OCI-M2 (cell line): ENCODE results near the gene R3HDM2.
"Not testable (repeated sequence)": the region's sequence is repeated elsewhere in the genome, so short reads cannot be mapped to it uniquely, and the experiment has no call there.

Source experiments
- DNase-seq: peaks from one replicate; lab custom pipeline; 2025; ENCODE audit not compliant: unreplicated experiment; lab: John Stamatoyannopoulos, UW

The R3HDM2 gene

DNA sequence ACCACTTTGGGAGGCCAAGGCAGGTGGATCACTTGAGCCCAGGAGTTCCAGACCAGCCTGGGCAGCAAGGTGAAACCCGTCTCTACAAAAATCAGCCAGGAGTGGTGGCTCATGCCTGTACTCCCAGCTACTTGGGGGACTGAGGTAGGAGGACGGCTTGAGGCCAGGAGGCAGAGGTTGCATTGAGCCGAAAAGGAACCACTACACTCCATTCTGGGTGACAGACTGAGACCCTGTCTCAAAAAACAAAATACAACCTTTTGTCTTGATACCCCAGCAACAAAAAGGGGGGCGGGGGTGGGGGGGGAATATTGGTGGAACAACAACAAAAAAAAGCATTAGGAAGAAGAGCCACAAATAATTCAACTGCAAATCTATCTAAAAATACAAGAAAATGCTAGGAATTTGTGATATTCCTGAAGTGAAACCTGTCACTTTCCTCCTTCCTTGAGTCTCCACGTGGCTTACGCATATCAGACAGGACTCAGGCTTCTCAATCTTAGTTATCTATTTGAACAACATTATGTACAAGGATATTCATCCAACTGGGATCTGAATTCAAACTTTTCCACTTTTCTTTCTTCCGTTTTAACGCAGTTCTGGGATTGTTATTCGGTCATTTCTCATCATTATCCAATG lies 1.3 kb downstream of the R3HDM2 start:
- no peak for DNase-seq

DNA sequence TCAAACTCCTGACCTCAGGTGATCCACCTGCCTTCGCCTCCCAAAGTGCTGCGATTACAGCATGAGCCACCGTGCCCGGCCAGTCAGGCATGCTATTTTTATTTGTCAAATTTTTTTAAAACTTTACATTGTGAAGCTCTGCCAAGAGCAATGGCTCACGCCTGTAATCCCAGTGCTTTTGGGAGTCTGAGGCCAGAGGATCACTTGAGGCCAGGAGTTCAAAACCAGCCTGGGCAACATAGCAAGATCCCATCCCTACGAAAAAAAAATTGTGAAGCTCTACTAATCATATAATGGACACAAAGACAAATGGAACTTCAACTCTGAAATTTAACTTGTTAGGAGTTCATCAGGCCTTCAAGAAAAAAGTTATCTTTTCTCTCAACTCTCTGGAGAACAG lies 1.9 kb downstream of the R3HDM2 start:
- DNase-seq, result no peak

DNA sequence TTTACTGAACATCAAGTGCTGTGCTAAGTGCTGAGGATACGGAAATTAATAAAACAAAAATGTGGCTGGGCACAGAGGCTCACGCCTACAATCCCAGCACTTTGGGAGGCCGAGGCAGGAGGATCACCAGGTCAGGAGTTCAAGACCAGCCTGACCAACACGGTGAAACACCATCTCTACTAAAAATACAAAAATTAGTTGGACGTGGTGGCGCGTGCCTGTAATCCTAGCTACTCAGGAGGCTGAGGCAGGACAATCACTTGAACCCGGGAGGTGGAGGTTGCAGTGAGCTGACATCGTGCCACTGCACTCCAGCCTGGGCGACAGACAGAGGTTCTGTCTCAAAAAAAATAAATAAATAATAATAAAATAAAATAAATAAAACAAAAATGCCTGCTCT lies 3.9 kb downstream of the R3HDM2 start:
- not testable (repeated sequence) for DNase-seq

DNA sequence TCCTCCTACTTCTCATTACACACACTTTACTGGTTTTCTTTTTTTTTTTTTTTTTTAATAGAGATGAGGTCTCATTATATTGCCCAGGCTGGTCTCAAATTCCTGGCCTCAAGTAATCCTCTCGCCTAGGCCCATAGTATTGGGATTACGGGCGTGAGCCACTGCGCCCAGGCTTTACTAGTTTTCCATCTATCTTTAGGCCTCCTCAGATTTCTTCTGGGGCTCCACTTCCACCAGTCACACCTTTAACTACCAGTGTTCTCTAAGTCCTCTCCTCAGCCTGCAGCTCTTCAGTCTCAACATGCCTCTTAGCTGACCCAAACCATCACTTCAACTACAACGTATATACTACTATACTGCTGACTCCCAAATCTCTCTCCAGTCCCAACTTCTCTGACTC lies 10.4 kb downstream of the R3HDM2 start:
- DNase-seq, result no peak

DNA sequence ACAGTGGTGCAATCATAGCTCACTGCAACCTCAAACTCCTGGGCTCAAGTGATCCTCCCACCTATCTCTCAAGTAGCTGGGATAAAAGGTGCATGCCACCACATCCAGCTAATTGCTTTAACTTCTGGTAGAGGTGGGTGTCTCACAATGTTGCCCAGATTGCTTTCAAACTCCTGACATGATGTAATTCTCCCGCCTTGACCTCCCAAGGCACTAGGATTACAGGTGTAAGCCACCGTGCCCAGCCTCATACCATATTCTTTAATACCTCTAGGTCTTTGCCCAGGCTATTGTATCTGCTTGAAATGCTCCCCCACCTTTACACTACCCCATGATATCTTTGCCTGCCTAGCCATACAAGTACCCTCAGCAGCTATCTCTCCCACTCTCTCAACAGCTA lies 11.3 kb downstream of the R3HDM2 start:
- DNase-seq, result no peak

DNA sequence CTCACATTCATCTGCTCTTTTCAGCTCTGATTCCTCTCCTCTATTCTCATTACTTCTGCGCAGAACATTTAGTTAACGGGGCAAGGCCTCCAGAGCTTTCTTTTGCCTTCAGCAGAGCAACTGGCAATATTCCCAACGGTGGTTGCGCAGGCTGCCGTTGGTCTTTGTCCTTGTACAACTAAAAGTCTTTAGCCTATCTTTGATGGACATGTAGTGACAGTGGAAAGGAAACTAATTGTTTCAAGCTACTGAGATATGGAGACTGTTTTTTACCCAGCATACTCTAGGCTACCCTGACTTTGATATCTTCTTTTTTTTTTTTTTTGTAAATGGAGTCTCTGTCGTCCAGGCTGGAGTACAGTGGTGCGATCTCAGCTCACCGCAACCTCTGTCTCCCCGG lies 12.6 kb downstream of the R3HDM2 start:
- DNase-seq, result no peak

DNA sequence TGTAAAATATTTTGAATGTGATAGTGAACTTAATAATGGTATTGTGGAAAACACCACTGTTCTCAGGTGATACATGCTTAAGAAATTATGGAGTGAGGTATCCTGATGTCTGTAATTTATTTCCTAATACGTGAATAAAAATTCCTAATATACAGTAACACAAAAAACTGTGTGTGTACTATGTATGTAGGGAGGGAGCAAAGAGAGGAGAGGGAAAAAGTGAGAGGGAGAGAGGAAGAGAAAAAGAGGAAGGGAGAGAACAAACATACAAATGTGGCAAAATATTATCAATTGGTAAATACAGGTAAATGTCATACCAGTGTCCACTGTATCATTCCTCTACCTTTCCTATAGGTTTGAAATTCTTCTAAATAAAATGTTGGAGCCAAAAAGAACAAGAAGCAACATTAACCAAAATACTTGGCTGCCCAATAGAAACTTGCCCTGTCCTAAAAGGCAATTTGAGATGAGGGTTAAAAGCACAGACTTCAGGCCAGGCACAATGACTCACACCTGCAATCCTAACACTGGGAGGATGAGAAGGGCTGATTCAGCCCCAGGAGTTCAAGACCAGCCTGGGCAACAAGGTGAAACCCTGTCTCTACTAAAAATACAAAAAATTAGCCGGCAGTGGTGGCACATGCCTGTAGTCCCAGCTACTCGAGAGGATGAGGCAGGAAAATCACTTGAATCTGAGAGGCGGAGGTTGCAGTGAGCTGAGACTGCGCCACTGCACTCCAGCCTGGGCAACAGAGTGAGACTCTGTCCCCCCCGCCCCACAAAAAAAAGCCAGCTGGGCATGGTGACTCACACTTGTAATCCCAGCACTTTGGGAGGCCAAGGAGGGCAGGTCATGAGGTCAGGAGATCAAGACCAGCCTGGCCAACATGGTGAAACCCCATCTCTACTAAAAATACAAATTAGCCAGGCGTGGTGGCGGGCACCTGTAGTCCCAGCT lies 14.5 kb downstream of the R3HDM2 start:
- no peak for DNase-seq

DNA sequence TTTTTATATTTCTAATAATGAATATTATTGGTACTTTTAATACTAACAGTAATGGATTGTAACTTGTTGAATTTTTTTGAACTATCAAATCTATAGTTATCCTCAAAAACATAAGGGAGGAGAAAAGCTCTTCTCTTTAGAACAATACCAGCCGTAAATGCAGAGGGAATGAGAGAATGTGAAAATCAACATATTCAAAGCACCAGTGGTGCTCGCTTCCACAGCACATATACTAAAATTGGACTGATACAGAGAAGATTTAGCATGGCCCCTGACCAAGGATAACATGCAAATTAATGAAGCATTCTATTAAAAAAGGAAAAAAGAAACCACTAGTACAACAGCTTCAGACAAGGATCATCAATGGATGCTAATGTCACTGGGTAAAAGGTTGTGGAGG lies 15.8 kb downstream of the R3HDM2 start:
- no peak for DNase-seq

DNA sequence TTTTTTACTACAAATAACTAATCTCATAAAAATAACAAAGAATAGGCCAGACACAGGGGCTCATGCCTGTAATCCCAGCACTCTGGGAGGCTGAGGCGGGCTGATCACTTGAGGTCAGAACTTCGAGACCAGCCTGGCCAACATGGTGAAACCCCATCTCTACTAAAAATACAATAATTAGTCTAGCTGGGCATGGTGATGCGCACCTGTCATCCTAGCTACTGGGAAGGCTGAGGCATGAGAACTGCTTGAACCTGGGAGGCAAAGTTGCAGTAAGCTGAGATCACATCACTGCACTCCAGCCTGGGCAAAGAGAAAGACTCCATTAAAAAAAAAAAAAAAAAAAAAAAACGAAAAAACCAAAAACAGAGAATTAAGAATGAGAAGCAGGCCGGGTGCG lies 16.7 kb downstream of the R3HDM2 start:
- DNase-seq, result not testable (repeated sequence)

DNA sequence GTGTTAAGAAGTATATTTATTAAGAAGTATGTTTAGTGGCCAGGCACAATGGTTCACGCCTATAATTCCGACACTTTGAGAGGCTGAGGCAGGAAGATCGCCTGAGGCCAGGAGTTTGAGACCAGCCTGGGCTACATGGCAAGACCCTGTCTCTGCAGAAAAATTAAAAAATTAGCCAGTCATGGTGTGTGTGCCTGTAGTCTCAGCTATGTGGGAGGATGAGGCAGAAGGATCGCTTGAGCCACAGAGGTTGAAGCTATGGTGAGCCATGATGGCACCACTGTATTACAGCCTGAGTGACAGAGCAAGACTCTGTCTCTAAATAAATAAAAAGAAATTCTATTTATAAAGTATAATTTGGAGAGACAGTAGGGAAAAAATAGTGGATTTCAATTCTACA lies 20.3 kb downstream of the R3HDM2 start:
- no peak for DNase-seq

DNA sequence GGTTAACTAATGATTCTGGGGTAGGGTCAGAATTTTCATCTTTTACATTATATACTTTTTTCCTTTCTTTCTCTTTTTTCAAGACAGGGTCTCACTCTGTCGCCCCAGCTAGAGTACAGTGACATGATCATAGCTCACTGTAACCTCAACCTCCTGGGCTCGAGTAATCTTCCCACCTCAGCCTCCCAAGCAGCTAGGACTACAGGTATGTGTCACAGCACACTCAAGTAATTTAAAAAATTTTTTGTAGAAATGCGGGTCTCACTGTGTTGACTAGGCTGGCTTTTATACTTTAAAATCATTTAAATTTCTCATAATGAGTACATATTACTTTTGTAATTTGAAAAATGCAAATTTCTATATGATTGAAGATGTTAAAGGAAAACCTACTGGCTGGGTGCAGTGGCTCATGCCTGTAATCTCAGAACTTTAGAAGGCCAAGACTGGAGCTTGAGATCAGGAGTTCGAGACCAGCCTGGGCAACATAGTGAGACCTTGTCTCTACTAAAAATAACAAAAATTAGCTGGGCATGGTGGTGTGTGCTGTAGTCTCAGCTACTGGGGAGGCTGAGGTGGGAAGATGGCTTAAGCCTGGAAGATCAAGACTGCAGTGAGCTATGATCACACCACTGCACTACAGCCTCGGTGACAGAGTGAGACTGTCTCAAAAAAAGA lies 25.7 kb downstream of the R3HDM2 start:
- DNase-seq, result no peak

DNA sequence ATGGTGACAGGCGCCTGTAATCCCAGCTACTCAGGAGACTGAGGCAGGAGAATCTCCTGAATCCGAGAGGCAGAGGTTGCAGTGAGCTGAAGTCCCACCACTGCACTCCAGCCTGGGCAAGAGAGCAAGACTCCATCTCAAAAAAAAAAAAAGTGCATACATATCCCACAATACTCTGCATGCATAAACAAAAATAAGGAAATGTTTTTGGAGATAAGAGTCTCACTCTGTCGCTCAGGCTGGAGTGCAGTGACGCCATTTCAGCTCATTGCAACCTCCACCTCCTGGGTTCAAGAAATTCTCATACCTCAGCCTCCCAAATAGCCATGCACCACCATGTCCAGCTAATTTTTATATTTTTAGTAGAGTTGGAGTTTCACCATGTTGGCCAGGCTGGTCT lies 28.7 kb downstream of the R3HDM2 start:
- DNase-seq, result not testable (repeated sequence)

DNA sequence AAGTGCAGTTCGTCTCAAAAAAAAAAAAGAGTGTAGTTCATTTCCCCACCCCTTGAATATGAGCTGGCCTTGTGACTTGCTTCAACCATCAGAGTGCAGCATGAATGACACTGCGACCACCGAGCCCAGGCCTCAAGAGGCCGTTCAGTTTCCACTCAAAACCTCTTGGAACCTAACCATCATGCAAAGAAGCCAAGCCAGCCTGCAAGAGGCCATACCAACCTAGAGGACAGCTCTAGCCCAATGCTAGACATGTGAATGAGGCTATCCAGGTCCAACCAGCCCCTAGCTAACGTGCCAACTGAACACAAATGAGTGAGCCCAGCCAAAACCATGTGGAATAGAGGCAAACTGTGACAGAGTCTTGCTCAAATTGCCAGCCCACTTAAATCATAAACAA lies 29.7 kb downstream of the R3HDM2 start:
- no peak for DNase-seq

DNA sequence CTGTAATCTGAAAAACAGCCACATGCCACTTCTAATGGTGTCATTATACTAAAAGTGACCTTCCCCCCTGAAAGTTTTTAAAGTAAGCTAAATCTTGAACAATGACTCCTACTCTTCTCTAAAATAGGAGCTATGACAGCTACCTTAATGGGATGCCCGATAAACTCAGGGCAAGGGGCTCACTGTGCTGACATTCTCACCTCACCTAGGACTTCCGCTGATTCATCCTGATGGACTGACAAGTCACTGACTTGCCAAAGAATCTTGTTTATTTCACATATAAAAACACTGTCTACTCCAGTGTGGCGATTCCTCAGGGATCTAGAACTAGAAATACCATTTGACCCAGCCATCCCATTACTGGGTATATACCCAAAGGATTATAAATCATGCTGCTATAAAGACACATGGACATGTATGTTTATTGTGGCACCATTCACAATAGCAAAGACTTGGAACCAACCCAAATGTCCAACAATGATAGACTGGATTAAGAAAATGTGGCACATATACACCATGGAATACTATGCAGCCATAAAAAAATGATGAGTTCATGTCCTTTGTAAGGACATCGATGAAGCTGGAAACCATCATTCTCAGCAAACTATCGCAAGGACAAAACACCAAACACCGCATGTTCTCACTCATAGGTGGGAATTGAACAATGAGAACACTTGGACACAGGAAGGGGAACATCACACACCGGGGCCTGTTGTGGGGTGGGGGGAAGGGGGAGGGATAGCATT lies 31.0 kb downstream of the R3HDM2 start:
- DNase-seq, result not testable (repeated sequence)

DNA sequence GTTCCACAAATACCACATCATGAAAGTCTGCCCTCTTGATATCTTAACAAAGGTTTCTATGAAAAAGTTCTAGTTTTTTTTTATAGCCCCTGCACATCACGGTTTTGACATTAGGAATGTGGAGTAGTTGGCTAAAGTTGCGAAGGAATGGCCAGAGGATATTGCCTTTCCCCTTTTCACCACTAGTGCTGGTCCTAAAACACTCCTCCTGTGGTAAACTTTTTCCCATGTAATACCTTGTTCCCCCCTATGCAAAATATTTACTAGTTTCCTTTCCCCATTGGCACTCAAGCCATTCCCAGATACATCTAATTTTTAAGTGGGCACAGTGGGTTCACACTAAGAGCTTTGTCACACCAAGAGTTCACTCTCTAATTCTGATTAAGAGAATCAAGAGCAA lies 33.4 kb downstream of the R3HDM2 start:
- no peak for DNase-seq

DNA sequence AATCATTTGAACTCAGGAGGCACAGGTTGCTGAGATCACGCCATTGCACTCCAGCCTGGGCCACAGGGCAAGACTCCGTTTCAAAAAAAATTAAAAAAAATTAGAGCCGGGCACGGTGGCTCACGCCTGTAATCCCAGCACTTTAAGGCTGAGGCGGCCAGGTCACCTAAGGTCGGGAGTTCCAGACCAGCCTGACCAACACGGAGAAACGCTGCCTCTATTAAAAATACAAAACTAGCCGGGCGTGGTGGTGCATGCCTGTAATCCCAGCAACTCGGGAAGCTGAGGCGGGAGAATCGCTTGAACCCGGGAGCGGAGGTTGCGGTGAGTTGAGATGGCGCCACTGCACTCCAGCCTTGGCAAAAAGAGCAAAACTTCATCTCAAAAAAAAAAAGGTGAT lies 35.7 kb downstream of the R3HDM2 start:
- no peak for DNase-seq

DNA sequence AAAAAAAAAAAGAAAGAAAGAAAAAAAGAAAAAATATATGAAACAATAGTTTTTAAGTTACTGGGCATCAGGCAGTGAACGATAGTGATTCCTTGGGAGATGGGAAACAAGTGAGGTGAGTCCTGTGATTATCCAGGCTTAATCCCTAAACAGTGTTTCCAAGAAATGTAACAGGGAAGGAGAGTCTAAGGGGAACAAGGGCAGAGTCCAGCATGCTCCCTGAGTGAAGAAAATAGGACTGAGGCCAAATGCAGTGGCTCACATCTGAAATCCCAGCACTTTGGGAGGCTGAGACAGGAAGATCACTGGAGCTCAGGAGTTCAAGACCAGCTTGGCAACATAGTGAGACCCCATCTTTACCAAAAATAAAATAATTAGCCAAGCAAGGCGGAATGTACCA lies 40.7 kb downstream of the R3HDM2 start:
- DNase-seq, result no peak

DNA sequence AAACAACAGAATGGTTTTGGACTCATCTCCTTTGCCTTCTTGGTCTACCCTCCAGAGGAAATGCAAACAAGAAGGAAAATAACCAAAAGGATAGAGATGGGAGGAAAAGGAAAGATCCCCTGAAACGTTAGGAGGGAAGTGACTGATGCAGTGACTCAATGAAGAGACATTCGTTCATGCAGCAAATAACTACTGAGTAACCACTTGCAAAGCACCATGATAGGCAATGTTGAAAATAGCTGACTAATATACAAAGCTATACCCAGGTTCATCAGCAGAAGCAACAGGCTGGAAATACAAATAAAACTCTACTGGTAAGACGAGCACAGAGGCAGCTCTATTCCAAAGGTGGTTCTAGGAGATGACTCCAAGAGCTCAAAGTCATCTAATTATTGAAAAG lies 41.8 kb downstream of the R3HDM2 start:
- DNase-seq, result no peak

DNA sequence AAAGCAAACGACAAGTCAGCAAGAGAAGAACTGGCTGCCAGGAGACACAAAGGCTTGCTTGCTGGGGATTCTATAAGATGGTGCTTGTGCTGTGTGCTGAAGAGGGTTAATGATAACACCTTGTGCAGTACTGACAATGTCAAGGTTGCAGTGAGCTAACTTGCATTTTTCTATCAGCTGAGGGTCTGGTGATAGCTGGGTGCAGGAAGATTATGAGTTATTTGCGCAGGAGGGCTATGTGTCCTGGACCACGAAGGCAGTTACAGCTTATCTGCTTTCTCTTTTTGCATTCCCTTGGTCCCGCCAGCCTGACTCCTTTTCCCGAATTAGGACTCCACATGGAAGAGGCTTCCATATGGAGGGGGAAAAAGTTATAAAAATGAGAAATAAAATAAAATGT lies 42.4 kb downstream of the R3HDM2 start:
- no peak for DNase-seq

DNA sequence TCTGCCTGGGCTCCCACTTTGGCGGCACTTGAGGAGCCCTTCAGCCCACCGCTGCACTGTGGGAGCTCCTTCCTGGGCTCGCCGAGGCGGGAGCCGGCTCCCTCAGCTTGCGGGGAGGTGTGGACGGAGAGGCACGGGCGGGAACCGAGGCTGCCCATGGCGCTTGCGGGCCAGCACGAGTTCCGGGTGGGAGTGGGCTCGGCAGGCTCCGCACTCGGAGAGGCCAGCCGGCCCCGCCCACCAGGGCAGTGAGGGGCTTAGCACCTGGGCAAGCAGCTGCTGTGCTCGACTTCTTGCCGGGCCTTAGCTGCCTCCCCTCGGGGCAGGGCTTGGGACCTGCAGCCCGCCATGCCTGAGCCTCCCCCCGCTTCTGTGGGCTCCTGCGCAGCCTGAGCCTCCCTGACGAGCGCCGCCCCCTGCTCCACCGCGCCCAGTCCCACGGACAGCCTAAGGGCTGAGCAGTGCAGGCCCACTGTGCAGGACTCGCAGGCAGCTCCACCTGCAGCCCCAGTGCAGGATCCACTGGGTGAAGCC lies 44.6 kb downstream of the R3HDM2 start:
- no peak for DNase-seq

DNA sequence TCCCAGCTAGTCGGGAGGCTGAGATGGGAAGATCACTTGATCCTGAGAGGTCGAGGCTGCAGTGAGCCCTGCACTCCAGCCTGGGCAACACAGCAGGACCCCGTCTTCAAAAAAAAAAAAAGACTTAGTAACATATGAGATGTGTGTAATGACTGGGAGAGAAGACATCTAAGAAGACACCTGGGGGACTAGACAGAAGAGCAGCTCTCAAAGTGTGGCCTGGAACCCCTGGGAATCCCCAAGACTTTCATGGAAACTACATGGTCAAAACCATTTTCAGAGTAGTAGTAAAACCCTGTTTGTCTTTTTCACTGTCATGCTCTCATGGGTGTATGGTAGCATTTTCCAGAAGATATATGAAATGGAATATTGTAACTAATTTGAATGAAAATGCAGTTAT lies 45.3 kb downstream of the R3HDM2 start:
- DNase-seq, result no peak
